GM12878 (cell line): ENCODE data around the gene NPR1. TPM values are rescaled to one million over a fixed set of nuclear protein-coding genes. Genes with fewer than 3 reads are reported as not detected.
"Not testable (repeated sequence)": the region's sequence is repeated elsewhere in the genome, so short reads cannot be mapped to it uniquely, and the experiment has no call there.

Experiments
- ATAC-seq: fragments of 200-7000 bp; cut with Tn5 transposase; 3 replicates; pipeline ENCODE4 v1.9.1; 2020; ENCODE audit warnings: mild to moderate bottlenecking, moderate library complexity
- BruUV-seq: library from RNA; stranded (reverse); fragments of 400-500 nt; replicated peaks from 2 replicates; lab custom pipeline; 2021; lab: Mats Ljungman, UMichigan
- CTCF ChIA-PET: fragments of 300-600 bp; sonication (Branson Sonifier 250); formaldehyde crosslinking; extraction: SDS; loops from one replicate; lab custom pipeline; 2021; ENCODE audit warnings: inconsistent platforms; lab: Yijun Ruan, JAX
- POLR2A ChIA-PET: fragments of 350-600 bp; formaldehyde crosslinking; extraction: SDS; loops from one replicate; lab custom pipeline; 2021; ENCODE audit warnings: inconsistent platforms; lab: Charles Lee
- RAD21 ChIA-PET: fragments of 300-600 bp; sonication (Branson Sonifier 250); formaldehyde crosslinking; loops from one replicate; lab custom pipeline; 2023; ENCODE audit warnings: antibody characterized with exemption; ENCODE audit not compliant: unreplicated experiment; lab: Charles Lee
- SMC1A ChIA-PET: fragments of 300-600 bp; sonication (Branson Sonifier 250); formaldehyde crosslinking; loops from one replicate; lab custom pipeline; 2023; ENCODE audit not compliant: unreplicated experiment, uncharacterized antibody; lab: Charles Lee
- DNase-seq: peaks from one replicate; pipeline ENCODE4 v3.0.0-alpha.2; 2011; ENCODE audit warnings: low read depth, low spot score
- FAIRE-seq: peaks from 3 replicates; lab custom pipeline; 2011; peaks lifted over from hg19 to GRCh38; lab: Jason Lieb, UNC
- H2AFZ ChIP-seq: 2 replicates; pipeline ENCODE4 v1.6.0; 2011; ENCODE audit warnings: low read depth, low read length, control low read depth; ENCODE audit not compliant: control insufficient read depth
- H3K27ac ChIP-seq: 2 replicates; pipeline ENCODE4 v1.5.1; 2011; ENCODE audit warnings: control low read depth; ENCODE audit not compliant: control insufficient read depth, insufficient read depth
- H3K27me3 ChIP-seq, 2 experiments: replicated peaks in 1 of 2; 2 replicates each; pipeline versions ENCODE4 v1.6.0 to v1.6.1; 2011; ENCODE audit warnings: low read length in 1 of 2; ENCODE audit not compliant: control insufficient read depth in 2 of 2, insufficient read depth in 2 of 2
- H3K36me3 ChIP-seq, 2 experiments: 2 replicates each; pipeline ENCODE4 v1.5.1; 2011; ENCODE audit warnings: low read length in 1 of 2; ENCODE audit not compliant: control insufficient read depth in 2 of 2, insufficient read depth in 2 of 2
- H3K4me1 ChIP-seq: 2 replicates; pipeline ENCODE4 v1.6.1; 2011; ENCODE audit warnings: mild to moderate bottlenecking, low read length, moderate library complexity, mixed read lengths; ENCODE audit not compliant: control insufficient read depth, insufficient read depth
- H3K4me2 ChIP-seq: 2 replicates; pipeline ENCODE4 v1.6.0; 2011; ENCODE audit warnings: control low read depth; ENCODE audit not compliant: control insufficient read depth, insufficient read depth
- H3K4me3 ChIP-seq: fragments of 200-600 bp; sonication (generic); 2 replicates; pipeline ENCODE4 v1.5.1; 2016
- H3K79me2 ChIP-seq: 2 replicates; pipeline ENCODE4 v1.6.0; 2011; ENCODE audit warnings: low read length; ENCODE audit not compliant: control insufficient read depth, insufficient read depth
- H3K9ac ChIP-seq: 2 replicates; pipeline ENCODE4 v1.8.0; 2011; ENCODE audit warnings: low read length, control low read depth, mixed read lengths; ENCODE audit not compliant: control insufficient read depth, insufficient read depth
- H3K9me3 ChIP-seq: replicated peaks from 3 replicates; pipeline ENCODE4 v1.5.1; 2011; ENCODE audit warnings: mild to moderate bottlenecking, low read length; ENCODE audit not compliant: control insufficient read depth, insufficient read depth
- H4K20me1 ChIP-seq: 2 replicates; pipeline ENCODE4 v1.6.0; 2011; ENCODE audit not compliant: control insufficient read depth, insufficient read depth
- EED ChIP-seq: sonication (generic); IDR thresholded peaks from 2 replicates; pipeline ENCODE4 v1.6.1; 2016; ENCODE audit warnings: antibody characterized with exemption, low read depth
- HDAC2 ChIP-seq: fragments of 200-600 bp; sonication (generic); IDR thresholded peaks from 2 replicates; pipeline ENCODE4 v1.6.1; 2017
- MEF2B ChIP-seq: fragments of 450-650 bp; IDR thresholded peaks from 2 replicates; pipeline ENCODE4 v1.6.1; 2018; ENCODE audit warnings: mild to moderate bottlenecking, moderate library complexity; ENCODE audit not compliant: partially characterized antibody, poor library complexity, severe bottlenecking
- MTA2 ChIP-seq: fragments of 450-650 bp; IDR thresholded peaks from 2 replicates; pipeline ENCODE4 v1.6.1; 2016; ENCODE audit warnings: low read depth, mild to moderate bottlenecking, moderate library complexity
- NBN ChIP-seq: fragments of 450-650 bp; IDR thresholded peaks from 2 replicates; pipeline ENCODE4 v1.6.1; 2016
- RUNX3 ChIP-seq: IDR thresholded peaks from 2 replicates; pipeline ENCODE4 v1.6.1; 2012; ENCODE audit warnings: low read length, inconsistent platforms
- YY1 ChIP-seq: IDR thresholded peaks from 2 replicates; pipeline ENCODE4 v1.6.1; 2011; ENCODE audit warnings: low read depth, mild to moderate bottlenecking, low read length
- ZNF217 ChIP-seq: fragments of 450-650 bp; IDR thresholded peaks from 2 replicates; pipeline ENCODE4 v1.6.1; 2017; ENCODE audit warnings: antibody characterized with exemption, mild to moderate bottlenecking
- ZNF24 ChIP-seq: fragments of 450-650 bp; IDR thresholded peaks from 2 replicates; pipeline ENCODE4 v1.6.1; 2017; ENCODE audit warnings: antibody characterized with exemption, mild to moderate bottlenecking
- WGBS: methylation state at CpG from one replicate; pipeline ENCODE4 v1.1.6; 2016; ENCODE audit warnings: low lambda C conversion rate; ENCODE audit not compliant: insufficient replicate concordance, insufficient coverage; ENCODE audit errors: missing lambda C conversion rate; 5-methylcytosine and 5-hydroxymethylcytosine counted together
- in situ Hi-C: fragments of 300-500 bp; cut with MboI; formaldehyde crosslinking; loops from 9 replicates; pipeline ENCODE4 v1.14.3; 2018; ENCODE audit warnings: mixed read lengths
- intact Hi-C: fragments of 100-400 bp; cut with micrococcal nuclease; formaldehyde crosslinking; loops from one replicate; pipeline ENCODE4 v1.14.2; 2022; ENCODE audit not compliant: unreplicated experiment
- polyA plus RNA-seq, 11 experiments: library from polyadenylated mRNA; depleted of rRNA in 4 of 11; unstranded in 6 of 11; stranded (reverse) in 5 of 11; fragments of >200 nt; fragmentation: Nextera tagmentation in 4 of 11; fragmentation: Illumina TruSeq in 1 of 11; extraction: Ambion mirVana in 4 of 11; extraction: Trizol in 1 of 11; gene quantifications; 1 replicate in 1 of 11; 2 replicates in 10 of 11; pipeline versions ENCODE4 v1.2.1 to v1.2.3, GENCODE V29; 2011 to 2016; ENCODE audit warnings: inconsistent platforms in 2 of 11, missing spikeins in 2 of 11, low read depth in 1 of 11
- total RNA-seq, 4 experiments: library from RNA; depleted of rRNA in 3 of 4; stranded (reverse); fragments of >200 nt in 3 of 4; fragmentation: Illumina TruSeq in 1 of 4; extraction: Trizol in 1 of 4; gene quantifications; 2 replicates each; pipeline versions ENCODE4 v1.2.1 to v1.2.3, GENCODE V29; 2013 to 2021
- TF ChIP-seq, protein P1 (sequence below): fragments of 450-650 bp; conservative IDR thresholded peaks from 2 replicates; pipeline ENCODE4 v1.6.1; 2017; ENCODE audit warnings: mild to moderate bottlenecking, moderate library complexity

NPR1 gene
- total and polyA plus RNA-seq, 10 of the 15 experiments (the other 5 are each of a cell fraction or from before 2014, with no cell fraction given), result 0.09 to 2.1 (median 0.28) TPM; not detected in 1

- H3K4me3 ChIP-seq, result peak overlapping the region; percentile 67
- not testable (repeated sequence) for H4K20me1 ChIP-seq
- H3K9ac ChIP-seq, result peak overlapping the region; percentile 25
- peak; percentile 12 for TF ChIP-seq MEF2B
- TF ChIP-seq, protein P1, sequence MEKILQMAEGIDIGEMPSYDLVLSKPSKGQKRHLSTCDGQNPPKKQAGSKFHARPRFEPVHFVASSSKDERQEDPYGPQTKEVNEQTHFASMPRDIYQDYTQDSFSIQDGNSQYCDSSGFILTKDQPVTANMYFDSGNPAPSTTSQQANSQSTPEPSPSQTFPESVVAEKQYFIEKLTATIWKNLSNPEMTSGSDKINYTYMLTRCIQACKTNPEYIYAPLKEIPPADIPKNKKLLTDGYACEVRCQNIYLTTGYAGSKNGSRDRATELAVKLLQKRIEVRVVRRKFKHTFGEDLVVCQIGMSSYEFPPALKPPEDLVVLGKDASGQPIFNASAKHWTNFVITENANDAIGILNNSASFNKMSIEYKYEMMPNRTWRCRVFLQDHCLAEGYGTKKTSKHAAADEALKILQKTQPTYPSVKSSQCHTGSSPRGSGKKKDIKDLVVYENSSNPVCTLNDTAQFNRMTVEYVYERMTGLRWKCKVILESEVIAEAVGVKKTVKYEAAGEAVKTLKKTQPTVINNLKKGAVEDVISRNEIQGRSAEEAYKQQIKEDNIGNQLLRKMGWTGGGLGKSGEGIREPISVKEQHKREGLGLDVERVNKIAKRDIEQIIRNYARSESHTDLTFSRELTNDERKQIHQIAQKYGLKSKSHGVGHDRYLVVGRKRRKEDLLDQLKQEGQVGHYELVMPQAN, result peak; percentile 51; the same call in 1 of the 2 replicates
- peak; percentile 46; the same call in 1 of the 2 replicates for TF ChIP-seq RUNX3
- TF ChIP-seq ZNF24, result peak; percentile 45
- 0 out of 2 replicates have a peak, but pooled peaks have one; percentile 18 for TF ChIP-seq HDAC2
- TF ChIP-seq ZNF217, result peak; percentile 90
- peak; percentile 41; the same call in 1 of the 2 replicates for TF ChIP-seq YY1
- 0 out of 2 replicates have a peak, but pooled peaks have one; percentile 11 for TF ChIP-seq MTA2
- TF ChIP-seq EED, result 0 out of 2 replicates have a peak, but pooled peaks have one; percentile 1
- TF ChIP-seq NBN, result peak; percentile 67
- TF ChIP-seq, all 136 proteins: peak for 10; not testable (repeated sequence) for 126
- ATAC-seq (peak; percentile 62), DNase-seq (peak; percentile 39)
- CTCF ChIA-PET, result interaction anchor here (0.6 to 7.5 kb wide), 22 partner anchors 13 to 510 kb away, joined by 3 to 43 read pairs (median 4); partner anchors contain the start of genes CHTOP, JTB, RAB13 and SNAPIN
- H3K27me3 ChIP-seq, in situ Hi-C loops, BruUV-seq, H3K9me3 ChIP-seq, FAIRE-seq, H3K4me1 ChIP-seq: not testable (repeated sequence)
- peak overlapping the region; percentile 79 for H2AFZ ChIP-seq
- peaks cover 3 to 17% of the 10 kb centered on the region in 2 experiments for H3K36me3 ChIP-seq
- intact Hi-C loops, result loop anchor here (1.0 to 5.0 kb wide), 5 partner anchors 37 to 315 kb away; partner anchors contain the start of genes CHTOP and RAB13
- 3% methylated on average over 28 of the region's 28 CpGs for WGBS
- POLR2A ChIA-PET, result interaction anchor here (0.6 to 1.5 kb wide), 10 partner anchors 38 to 313 kb away, joined by 3 to 6 read pairs (median 4); partner anchors contain the start of gene CHTOP
- RAD21 ChIA-PET, result interaction anchor here (0.6 to 3.6 kb wide), 16 partner anchors 29 to 315 kb away, joined by 3 to 14 read pairs (median 4); partner anchors contain the start of genes INTS3, JTB and RAB13
- SMC1A ChIA-PET, result interaction anchor here (0.6 to 2.1 kb wide), 21 partner anchors 35 to 318 kb away, joined by 3 to 11 read pairs (median 4); partner anchors contain the start of genes CHTOP, RAB13, S100A1 and S100A13
- H3K79me2 ChIP-seq, result peaks cover 24% of the 10 kb centered on the region
- H3K27ac ChIP-seq, result peak overlapping the region; percentile 55
- peak overlapping the region; percentile 53 for H3K4me2 ChIP-seq
Measured at GRCh38 chr1:153671628-153672353, 6.7 kb upstream of the NPR1 start.
